NOMO-1 treated with dmso at 0.1 percent for 144 hours (cell line): ENCODE measurements around the gene SELENOV.
"Not testable (repeated sequence)": the region's sequence is repeated elsewhere in the genome, so short reads cannot be mapped to it uniquely, and the experiment has no call there.

Experiments
- DNase-seq: peaks from one replicate; lab custom pipeline; 2025; ENCODE audit not compliant: unreplicated experiment; lab: John Stamatoyannopoulos, UW

Gene SELENOV, protein sequence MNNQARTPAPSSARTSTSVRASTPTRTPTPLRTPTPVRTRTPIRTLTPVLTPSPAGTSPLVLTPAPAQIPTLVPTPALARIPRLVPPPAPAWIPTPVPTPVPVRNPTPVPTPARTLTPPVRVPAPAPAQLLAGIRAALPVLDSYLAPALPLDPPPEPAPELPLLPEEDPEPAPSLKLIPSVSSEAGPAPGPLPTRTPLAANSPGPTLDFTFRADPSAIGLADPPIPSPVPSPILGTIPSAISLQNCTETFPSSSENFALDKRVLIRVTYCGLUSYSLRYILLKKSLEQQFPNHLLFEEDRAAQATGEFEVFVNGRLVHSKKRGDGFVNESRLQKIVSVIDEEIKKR

DNA sequence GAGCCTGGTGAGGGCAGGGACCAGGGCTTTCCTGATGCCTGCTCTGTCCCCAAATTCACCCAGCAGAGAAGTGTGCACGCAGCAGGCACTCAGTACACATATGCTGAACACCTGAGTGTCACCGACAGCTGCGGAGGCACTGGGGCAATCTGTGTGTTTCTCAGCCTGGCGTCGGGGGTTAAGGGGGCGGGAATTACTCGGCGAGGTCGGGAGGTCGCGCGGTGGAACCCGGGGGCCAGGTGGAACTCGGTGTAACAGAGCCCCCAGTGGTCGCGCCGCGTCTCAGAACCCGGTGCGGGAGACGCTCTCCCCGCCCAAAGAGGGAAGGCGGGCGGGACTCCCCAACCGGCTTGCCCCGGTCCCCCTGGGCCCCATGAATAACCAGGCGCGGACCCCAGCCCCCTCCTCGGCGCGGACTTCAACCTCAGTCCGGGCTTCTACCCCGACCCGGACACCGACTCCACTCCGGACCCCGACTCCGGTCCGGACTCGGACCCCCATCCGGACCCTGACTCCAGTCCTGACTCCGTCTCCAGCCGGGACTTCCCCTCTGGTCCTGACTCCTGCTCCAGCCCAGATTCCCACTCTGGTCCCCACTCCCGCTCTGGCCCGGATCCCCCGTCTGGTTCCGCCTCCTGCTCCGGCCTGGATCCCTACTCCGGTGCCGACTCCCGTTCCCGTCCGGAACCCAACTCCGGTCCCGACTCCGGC, at the start of gene SELENOV:
SELENOV (plus strand) TSS at position 300 of the 711 bp plus-strand sequence; CDS start at position 374, 74 bp downstream.
- no peak for DNase-seq

DNA sequence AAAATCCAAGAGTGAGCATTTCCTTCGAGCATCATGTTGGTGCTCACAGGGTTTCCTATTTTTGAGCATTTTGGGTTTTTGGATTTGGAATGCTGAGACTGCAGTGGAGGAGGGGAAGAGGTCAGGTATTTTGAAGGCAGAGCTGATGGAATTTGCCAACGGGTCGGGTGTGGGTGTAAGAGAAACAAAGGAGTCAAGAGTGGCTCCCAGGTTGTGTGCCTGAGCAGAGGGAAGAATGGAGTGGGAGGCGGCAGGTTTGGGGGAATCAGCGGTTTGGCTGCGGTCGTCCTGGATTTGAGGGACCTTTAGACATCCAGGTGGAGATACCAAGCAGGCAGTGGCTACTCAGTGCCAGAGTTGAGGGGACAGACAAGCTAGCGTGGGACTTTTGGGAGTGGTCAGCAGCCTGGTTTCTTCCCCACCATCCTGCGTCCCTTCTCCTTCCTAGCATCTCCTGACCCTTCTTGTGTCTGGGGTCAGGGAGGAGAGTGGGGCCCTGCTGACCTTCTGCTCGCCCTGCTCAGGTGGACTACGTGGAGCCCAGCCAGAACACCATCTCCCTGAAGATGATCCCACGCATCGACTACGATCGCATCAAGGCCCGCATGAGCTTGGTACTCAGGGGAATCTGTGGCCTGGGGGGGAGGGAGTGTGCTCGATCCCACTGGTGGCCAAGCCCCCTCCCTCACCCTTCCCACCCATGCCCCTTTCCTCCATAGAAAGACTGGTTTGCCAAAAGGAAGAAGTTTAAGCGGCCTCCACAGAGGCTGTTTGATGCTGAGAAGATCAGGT, 48.8 kb upstream of the SELENOV start:
- DNase-seq = no peak

DNA sequence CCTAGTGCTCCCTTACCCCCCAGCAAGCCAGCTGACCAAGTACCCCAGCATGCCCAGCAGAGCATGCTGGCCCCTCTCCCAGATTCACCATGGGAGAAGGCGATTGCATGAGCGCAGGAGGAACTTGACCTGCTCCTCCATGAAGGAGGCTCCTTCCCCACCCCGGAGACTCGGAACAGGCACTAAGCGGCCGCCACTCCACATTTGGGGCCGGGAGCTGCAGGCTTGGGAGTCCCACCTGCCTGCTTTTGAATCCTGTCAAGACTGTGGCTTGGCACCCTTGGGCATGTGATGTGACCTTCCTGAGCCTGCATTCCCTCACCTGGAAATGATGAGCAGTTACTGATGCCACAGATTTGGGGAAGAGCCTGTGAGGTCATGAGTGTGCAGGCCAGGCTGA, 47.0 kb upstream of the SELENOV start:
- DNase-seq = no peak

DNA sequence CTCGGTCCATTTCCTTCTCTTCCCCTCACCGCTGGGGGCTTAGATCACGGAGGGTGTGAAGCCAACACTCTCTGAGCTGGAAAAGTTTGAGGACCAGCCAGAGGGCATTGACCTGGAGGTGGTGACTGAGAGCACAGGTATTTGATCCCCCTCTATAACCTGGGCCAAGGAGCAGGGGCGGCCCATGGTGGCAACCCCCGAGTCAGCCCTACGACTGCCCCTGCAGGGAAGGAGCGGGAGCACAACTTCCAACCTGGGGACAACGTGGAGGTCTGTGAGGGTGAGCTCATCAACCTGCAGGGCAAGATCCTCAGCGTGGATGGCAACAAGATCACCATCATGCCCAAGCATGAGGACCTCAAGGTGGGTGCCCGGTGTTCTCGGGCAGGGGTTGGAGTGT, 45.9 kb upstream of the SELENOV start:
- DNase-seq = no peak

DNA sequence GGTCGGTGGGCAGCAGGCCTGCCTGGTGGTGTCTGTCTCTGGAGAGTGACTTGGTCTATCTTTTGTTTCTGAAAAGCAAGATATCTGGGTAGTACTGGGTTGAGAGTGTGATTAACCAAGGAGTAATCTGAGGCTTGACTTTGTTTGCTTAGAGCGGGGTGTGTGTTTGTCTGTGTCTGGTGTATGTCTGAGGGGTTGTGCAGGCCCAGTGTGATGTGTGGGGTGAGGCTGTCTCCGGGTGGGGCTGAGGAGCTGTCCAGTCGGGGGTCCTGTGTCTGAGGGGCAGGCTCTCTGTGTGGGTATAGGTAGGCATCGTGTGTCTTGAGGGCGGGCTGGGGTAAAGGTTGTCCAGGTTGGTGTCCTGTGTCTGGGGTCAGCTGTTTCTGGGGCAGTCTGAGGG, 45.4 kb upstream of the SELENOV start:
- no peak for DNase-seq

DNA sequence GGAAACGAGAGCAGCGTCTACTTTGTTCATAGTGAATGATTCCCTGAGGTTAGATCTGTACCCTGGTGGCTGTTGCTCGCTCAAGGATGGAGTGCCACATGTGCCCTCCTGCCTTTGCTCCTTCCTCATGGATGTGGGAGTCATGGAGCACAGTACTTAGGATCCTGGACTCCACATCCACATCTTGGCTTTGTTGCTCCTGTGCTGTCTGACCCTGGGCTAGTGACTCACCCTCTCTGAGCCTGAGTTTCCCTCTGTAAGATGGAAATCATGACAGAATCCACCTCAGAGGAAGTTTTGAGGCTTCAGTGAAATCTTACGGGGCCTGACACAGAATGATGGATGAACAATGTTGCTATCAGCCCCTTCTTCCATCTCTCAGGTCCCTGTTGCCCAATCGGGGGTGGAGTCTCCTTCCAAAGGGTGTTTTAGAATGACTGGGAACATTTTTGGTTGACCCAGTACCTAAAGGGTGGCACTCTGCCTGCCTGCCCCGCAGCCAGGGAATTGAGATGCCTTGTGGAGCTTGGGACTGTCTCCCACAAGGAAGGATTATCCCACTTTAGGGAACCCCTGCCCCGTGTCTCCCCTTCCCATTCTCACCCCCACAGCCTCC, 44.1 kb upstream of the SELENOV start:
- no peak for DNase-seq

DNA sequence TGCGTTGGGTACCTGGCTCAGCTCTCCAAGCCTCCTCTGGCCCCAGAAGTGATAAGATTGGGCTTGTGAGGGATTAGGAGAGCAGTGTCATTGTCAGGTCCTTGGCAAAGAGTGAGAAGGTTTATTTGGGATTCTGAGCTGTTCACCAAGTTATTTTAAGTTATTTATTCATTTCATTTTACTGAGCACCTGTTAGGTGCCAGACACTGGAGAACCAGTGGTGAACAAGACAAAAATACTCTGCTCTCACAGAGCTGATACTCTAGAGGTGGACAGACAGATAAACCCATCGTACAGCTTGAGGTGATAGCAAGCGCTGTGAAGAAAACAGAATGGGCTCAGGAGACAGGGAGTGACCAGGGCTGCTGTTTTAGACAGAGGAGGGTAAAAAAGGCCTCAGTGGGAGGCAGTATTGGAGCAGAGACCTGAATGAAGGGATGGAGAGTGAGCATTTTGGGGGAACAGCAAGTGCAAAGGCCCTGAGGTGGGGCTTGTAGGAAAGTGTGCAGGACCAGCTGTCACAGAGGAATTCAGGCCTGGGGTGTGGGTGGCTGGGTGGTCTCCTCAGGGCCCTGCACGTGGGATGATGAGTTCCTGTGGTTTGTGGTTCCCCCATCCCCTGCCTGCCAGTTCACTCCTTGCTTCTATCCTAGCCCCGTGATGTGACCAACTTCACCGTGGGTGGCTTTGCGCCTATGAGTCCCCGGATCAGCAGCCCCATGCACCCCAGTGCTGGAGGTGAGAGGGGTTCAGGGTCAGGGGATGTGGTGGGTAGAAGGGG, 43.0 kb upstream of the SELENOV start:
- DNase-seq = no peak

DNA sequence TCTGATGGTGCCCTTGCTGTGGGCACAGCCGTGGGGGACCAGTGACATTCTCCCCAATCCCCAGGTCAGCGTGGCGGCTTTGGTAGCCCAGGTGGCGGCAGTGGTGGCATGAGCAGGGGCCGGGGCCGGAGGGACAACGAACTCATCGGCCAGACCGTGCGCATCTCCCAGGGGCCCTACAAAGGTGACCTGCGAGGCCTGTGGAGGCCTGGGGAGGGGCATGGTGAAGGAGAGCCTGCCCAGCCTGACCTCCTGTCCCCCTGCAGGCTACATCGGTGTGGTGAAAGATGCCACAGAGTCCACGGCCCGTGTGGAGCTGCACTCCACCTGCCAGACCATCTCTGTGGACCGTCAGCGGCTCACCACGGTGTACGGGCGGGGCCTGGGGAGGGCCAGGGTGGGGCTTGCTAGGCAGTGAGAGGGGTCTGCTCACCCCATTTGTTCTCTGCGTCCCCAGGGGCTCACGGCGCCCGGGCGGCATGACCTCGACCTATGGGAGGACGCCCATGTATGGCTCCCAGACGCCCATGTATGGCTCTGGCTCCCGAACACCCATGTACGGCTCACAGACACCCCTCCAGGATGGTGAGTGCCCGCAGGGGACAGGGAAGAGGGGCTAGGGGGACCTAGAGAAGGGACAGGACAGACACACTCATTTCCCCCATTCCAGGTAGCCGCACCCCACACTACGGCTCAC, 42.0 kb upstream of the SELENOV start:
- DNase-seq = no peak

DNA sequence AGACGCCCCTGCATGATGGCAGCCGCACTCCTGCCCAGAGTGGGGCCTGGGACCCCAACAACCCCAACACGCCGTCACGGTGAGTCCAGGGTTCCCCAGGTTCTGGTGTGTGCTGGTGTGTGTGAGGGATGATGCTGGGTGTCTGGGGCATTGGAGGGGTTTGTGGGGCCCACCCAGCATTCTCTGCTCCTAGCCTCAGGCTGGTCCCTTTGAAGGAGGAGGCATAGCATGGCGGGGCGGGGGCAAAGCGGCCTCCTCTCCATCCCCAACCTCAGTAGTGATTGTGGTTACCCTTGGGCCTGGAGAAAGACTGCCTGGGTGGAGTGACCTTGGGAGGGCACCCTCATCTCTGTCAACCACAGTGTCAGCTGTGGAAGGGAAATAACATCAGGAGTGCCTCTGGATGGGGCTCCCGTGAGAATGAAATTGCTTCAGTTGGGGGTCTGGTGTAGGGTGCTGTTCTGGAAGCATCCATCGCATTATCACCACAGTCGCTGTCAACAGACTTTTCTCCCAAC, 41.4 kb upstream of the SELENOV start:
- DNase-seq = no peak

DNA sequence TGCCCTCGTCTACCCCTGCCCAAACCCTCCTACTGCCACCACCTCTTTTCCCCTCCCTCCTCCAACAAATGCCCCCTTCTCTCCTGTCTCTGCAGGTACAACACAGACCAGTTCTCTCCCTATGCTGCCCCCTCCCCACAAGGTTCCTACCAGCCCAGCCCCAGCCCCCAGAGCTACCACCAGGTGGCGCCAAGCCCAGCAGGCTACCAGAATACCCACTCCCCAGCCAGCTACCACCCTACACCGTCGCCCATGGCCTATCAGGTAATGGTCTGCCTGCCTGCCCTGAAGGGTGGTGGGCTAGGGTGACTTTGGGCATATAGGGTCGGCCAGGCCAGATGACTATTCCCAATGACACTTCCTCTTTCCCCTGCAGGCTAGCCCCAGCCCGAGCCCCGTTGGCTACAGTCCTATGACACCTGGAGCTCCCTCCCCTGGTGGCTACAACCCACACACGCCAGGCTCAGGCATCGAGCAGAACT, 40.8 kb upstream of the SELENOV start:
- DNase-seq = no peak

DNA sequence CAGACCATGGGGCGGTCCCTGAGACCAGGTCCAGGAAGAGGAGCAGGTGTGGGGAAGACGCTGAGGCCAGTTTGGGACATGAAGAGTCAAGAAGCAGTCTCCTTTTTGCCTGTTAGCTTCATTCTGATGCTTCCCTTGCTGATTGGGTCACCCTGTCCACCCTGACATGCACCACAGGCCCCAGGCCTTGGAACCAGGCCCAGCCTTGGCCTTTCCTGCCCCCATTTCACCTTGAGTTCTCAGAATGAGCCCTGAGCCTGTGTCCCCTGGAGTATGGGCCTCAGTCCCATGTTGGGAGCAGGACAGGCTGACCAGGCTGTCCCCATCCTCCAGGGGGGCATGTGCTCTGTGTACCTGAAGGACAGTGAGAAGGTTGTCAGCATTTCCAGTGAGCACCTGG, 39.2 kb upstream of the SELENOV start:
- no peak for DNase-seq

DNA sequence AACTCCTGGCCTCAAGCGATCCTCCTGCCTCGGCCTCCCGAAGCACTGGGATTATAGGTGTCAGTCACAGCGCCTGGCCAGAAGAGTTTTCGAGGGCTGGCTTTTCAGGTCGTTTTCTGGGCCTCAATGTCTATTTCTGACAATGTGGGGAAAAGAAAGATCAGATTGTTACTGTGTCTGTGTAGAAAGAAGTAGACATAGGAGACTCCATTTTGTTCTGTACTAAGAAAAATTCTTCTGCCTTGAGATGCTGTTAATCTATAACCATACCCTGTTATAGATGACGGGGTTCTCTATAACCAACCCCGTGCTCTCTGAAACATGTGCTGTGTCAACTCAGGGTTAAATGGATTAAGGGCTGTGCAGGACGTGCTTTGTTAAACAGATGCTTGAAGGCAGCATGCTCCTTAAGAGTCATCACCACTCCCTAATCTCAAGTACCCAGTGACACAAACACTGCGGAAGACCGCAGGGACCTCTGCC, 35.6 kb upstream of the SELENOV start:
- not testable (repeated sequence) for DNase-seq

DNA sequence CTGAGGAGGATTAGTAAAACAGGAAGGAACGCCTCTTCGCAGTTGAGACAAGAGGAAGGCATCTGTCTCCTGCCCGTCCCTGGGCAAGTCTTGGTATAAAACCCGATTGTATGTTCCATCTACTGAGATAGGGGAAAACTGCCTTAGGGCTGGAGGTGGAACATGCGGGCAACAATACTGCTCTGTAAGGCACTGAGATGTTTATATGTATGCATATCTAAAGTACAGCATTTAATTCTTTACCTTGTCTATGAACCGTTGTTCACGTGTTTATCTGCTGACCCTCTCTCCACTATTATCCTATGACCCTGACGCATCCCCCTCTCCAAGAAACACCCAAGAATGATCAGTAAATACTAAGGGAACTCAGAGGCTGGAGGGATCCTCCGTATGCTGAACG, 35.0 kb upstream of the SELENOV start:
- DNase-seq = no peak

DNA sequence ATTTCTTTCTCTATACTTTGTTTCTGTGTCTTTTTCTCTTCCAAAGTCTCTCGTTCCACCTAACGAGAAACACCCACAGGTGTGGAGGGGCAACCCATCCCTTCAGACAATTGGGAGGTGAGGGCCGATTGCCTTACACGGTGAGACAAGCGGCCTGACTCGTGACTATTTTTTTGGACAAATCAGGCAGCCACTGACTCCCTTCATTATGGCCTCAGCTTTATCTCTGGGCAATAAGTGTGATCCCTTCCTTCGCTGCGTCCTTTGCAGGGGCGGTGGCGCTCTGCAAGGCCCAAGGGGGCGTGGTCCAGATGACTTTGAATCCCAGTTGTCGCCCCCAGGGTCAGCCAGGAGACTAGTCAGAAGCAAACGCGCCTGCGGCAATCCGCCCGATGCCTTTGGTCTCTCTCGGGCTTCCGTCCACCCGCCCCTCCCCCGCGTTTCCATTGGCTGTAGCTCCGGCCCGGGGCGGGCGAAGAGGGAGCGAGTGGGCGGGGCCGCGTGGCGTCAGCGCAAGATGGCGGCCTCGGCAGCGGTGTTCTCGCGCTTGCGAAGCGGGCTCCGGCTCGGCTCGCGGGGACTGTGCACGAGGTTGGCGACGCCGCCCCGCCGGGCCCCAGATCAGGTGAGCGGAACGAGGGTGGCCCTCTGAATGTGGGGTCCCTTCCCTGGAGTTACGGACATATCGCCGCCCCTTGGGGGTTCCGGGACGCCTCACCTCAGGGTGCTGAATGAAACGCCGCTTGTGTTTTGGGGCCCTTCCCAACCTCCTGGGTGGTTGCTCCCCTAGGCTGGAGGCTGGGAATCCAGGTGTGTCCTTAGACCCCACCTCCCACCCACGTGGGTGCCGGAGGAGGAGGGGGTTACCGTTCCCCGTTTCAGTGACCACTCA, 34.4 kb upstream of the SELENOV start, which contains the start of gene TIMM50:
TIMM50 (plus strand) TSS at position 502 of the 892 bp plus-strand sequence; CDS start at position 518, 16 bp downstream.
- peak; percentile 87 for DNase-seq

DNA sequence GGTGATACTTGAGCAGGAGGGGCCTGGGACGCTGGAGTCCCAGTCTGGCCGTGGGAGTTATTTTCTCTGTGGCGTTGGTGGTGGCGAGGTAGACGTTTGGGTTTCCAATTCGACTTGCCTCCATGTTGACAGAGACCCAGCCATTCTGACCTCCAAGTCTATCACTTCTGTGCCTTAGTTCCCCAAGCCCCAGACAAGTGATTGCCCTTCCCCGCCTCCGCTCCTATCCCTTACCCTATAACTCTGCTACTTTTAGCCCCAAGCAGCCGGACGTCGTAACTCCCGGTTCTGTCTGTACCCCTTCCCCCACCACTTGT, 33.8 kb upstream of the SELENOV start:
- DNase-seq = no peak

DNA sequence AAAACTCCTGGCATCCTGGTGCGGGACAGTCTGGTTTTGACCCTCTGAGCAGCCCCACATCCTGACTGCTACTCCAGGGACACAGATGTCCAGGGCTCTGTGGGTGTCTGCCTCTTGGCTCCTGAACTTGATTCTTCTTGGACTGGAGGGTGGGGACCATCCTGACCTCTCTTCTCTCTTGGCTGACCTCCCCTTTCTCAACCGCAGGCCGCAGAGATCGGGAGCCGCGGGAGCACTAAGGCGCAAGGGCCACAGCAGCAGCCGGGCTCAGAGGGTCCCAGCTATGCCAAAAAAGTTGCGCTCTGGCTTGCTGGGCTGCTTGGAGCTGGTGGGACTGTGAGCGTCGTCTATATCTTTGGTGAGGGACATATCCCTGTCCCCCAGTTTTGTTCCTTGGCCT, 33.3 kb upstream of the SELENOV start:
- DNase-seq = no peak

DNA sequence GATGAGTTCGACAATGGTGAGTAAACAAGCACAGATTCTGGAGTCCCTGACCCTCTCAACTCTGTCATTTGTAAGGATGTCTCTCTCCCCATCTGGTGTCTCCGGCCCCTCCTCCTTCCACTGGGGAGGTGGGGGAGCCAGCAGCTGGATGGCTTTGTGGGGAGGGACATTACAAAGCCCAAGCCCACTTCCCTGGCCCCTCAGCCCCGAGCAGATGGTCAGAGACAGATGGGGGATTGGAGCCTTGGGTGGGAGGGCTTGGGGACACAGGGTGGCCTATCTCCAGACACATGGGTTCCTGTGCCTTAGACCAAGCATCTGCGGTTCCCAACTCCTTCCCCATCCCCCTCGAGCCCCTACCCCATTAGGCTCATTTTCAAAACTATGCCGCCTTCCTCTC, 31.8 kb upstream of the SELENOV start:
- no peak for DNase-seq

DNA sequence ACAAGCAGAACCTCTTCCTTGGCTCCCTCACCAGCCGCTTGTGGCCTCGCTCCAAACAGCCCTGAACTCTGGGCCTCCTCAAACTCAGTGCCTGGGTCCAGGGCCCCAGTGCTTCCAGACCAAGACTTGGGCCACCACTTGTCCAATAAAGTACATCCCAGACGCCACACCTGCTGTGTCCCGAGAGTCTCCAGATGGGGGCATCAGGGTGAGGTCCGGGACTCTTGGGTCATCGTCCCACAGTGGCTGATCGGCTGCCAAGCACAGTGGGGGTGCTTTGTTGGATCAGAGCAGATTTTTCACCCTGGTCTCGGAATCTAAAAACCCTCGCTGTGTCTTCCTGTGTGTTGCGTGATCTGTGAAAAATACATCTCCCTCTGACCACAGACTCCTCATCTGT, 25.2 kb upstream of the SELENOV start:
- no peak for DNase-seq
